EH (cell line): Measurements from ENCODE around the gene CES2.
A peak's percentile ranks its signal among the peaks of the same experiment; 100 is the strongest.
"Not testable (repeated sequence)": the region's sequence is repeated elsewhere in the genome, so short reads cannot be mapped to it uniquely, and the experiment has no call there.

Experiments
- DNase-seq: peaks from one replicate; pipeline ENCODE4 v3.0.0-alpha.2; 2015; ENCODE audit warnings: low read depth

Gene CES2

GRCh38 chr16:66953462-66954096, 18.3 kb downstream of the CES2 start:
- DNase-seq = no peak

- peak; percentile 77 for DNase-seq
Observed at GRCh38 chr16:66954097-66954659, 18.9 kb downstream of the CES2 start.

- DNase-seq = not testable (repeated sequence)
Observed at GRCh38 chr16:66955363-66956153, 20.2 kb downstream of the CES2 start.

- DNase-seq = not testable (repeated sequence)
Observed at GRCh38 chr16:66956154-66956457, 20.8 kb downstream of the CES2 start.

GRCh38 chr16:66958857-66959703, 23.8 kb downstream of the CES2 start:
- no peak for DNase-seq

GRCh38 chr16:66959704-66960161, 24.4 kb downstream of the CES2 start:
- DNase-seq = no peak

- DNase-seq = no peak
Observed at GRCh38 chr16:66960270-66960669, 25.0 kb downstream of the CES2 start.

GRCh38 chr16:66961065-66961744, 25.9 kb downstream of the CES2 start, which contains the start of gene CES3:
CES3 (plus strand) TSS chr16:66961266; CDS start chr16:66961308, 42 bp downstream.
- peak; percentile 69 for DNase-seq

GRCh38 chr16:66961914-66962313, 26.6 kb downstream of the CES2 start:
- DNase-seq = no peak

- DNase-seq = no peak
Observed at GRCh38 chr16:66964049-66964448, 28.7 kb downstream of the CES2 start.

GRCh38 chr16:66968847-66969246, 33.5 kb downstream of the CES2 start:
- no peak for DNase-seq

GRCh38 chr16:66970775-66971720, 35.7 kb downstream of the CES2 start:
- DNase-seq = peak; percentile 64

GRCh38 chr16:66972983-66973382, 37.7 kb downstream of the CES2 start:
- no peak for DNase-seq

GRCh38 chr16:66973716-66974115, 38.4 kb downstream of the CES2 start:
- DNase-seq = no peak

GRCh38 chr16:66974156-66974931, 39.0 kb downstream of the CES2 start:
- DNase-seq = not testable (repeated sequence)

- peak; percentile 18 for DNase-seq
Observed at GRCh38 chr16:66974932-66975246, 39.6 kb downstream of the CES2 start.

- DNase-seq = no peak
Observed at GRCh38 chr16:66975302-66975893, 40.1 kb downstream of the CES2 start.

- DNase-seq = no peak
Observed at GRCh38 chr16:66976746-66977145, 41.4 kb downstream of the CES2 start.

GRCh38 chr16:66977341-66978113, 42.2 kb downstream of the CES2 start:
- DNase-seq = peak; percentile 82
